Measurements from ENCODE around the gene DYNC2H1. TPM values are rescaled to one million over a fixed set of nuclear protein-coding genes. Genes with fewer than 3 reads are reported as not detected.

The DYNC2H1 gene
- total and polyA plus RNA-seq, 12 donors = 11.0 to 30.6 (median 18.9) TPM

GRCh38 chr11:103109818-103110388, 677 bp downstream of the DYNC2H1 start:
- peaks cover 4 to 12% of the 10 kb centered on the region in 2 donors for H3K4me1 ChIP-seq (replicated peaks in 1 of 2)
- peak overlapping the region; percentile 48 to 81 (median 67) for H3K27ac ChIP-seq
- WGBS, 4 donors = 14 to 36% (median 21%) methylated on average over 26 of the region's 26 CpGs
- DNase-seq = peak in 2 of 7 donors; percentile 1 to 10
- H3K4me3 ChIP-seq = peak overlapping the region; percentile 14 to 70 (median 43)
- no peak for TF ChIP-seq CTCF (IDR thresholded peaks at IDR 0.05)
- TF ChIP-seq POLR2A (IDR thresholded peaks at IDR 0.05) = no peak
- H3K36me3 ChIP-seq (replicated peaks in 1 of 2) = no peaks in the 10 kb centered on the region
- intact Hi-C loops (cut with DNase I) = no loop called here
- no peaks in the 10 kb centered on the region for H3K27me3 ChIP-seq
- no peaks in the 10 kb centered on the region for H3K9me3 ChIP-seq (replicated peaks in 1 of 3)

- Histone ChIP-seq H3K4me1 (replicated peaks in 1 of 2) (peaks cover 4 to 12% of the 10 kb centered on the region in 2 donors), H3K27ac (no peak overlapping the region), H3K27me3 (no peaks in the 10 kb centered on the region), H3K9me3 (replicated peaks in 1 of 3) (no peaks in the 10 kb centered on the region), H3K36me3 (replicated peaks in 1 of 2) (no peaks in the 10 kb centered on the region), H3K4me3 (peak overlapping the region in 1 of 4 donors; percentile 70)
- intact Hi-C loops (cut with DNase I) = no loop called here
- DNase-seq = no peak
- TF ChIP-seq POLR2A (IDR thresholded peaks at IDR 0.05) = no peak
- peak in 1 of 6 experiments; percentile 13 for TF ChIP-seq CTCF (IDR thresholded peaks at IDR 0.05)
Observed at GRCh38 chr11:103110391-103110790, 1.2 kb downstream of the DYNC2H1 start.

GRCh38 chr11:103111400-103111799, 2.2 kb downstream of the DYNC2H1 start:
- intact Hi-C loops (cut with DNase I) = no loop called here
- H3K27me3 ChIP-seq = no peaks in the 10 kb centered on the region
- no peak for TF ChIP-seq CTCF (IDR thresholded peaks at IDR 0.05)
- no peak for TF ChIP-seq POLR2A (IDR thresholded peaks at IDR 0.05)

GRCh38 chr11:103112364-103112763, 3.1 kb downstream of the DYNC2H1 start:
- intact Hi-C loops (cut with DNase I) = no loop called here
- H3K27ac ChIP-seq = no peak overlapping the region
- H3K4me3 ChIP-seq = no peak overlapping the region
- no peak for DNase-seq
- no peaks in the 10 kb centered on the region for H3K36me3 ChIP-seq (replicated peaks in 1 of 2)
- H3K9me3 ChIP-seq (replicated peaks in 1 of 3) = no peaks in the 10 kb centered on the region
- H3K4me1 ChIP-seq (replicated peaks in 1 of 2) = peaks cover 4 to 12% of the 10 kb centered on the region in 2 donors
- TF ChIP-seq POLR2A (IDR thresholded peaks at IDR 0.05) = no peak
- TF ChIP-seq CTCF (IDR thresholded peaks at IDR 0.05) = no peak
- H3K27me3 ChIP-seq = no peaks in the 10 kb centered on the region
- 85 to 100% (median 94%) methylated on average over 1 of the region's 1 CpG for WGBS, 4 donors

More at GRCh38 chr11:103111400-103111799, 2.2 kb downstream of the DYNC2H1 start:
- H3K4me1 ChIP-seq (replicated peaks in 1 of 2) = peaks cover 4 to 12% of the 10 kb centered on the region in 2 donors
- no peak overlapping the region for H3K4me3 ChIP-seq
- DNase-seq = no peak
- no peak overlapping the region for H3K27ac ChIP-seq
- no peaks in the 10 kb centered on the region for H3K36me3 ChIP-seq (replicated peaks in 1 of 2)
- WGBS, 4 donors = 92 to 94% (median 93%) methylated on average over 5 of the region's 5 CpGs
- H3K9me3 ChIP-seq (replicated peaks in 1 of 3) = no peaks in the 10 kb centered on the region

Measured in adrenal gland (tissue), 12 donors.